ENCODE measurements around the gene TMEM151B. TPM values are rescaled to one million over a fixed set of nuclear protein-coding genes. Genes with fewer than 3 reads are reported as not detected.

The TMEM151B gene
- total and polyA plus RNA-seq, 9 of the 15 experiments (the other 6 are each of a cell fraction or from before 2014, with no cell fraction given), result not detected

DNA sequence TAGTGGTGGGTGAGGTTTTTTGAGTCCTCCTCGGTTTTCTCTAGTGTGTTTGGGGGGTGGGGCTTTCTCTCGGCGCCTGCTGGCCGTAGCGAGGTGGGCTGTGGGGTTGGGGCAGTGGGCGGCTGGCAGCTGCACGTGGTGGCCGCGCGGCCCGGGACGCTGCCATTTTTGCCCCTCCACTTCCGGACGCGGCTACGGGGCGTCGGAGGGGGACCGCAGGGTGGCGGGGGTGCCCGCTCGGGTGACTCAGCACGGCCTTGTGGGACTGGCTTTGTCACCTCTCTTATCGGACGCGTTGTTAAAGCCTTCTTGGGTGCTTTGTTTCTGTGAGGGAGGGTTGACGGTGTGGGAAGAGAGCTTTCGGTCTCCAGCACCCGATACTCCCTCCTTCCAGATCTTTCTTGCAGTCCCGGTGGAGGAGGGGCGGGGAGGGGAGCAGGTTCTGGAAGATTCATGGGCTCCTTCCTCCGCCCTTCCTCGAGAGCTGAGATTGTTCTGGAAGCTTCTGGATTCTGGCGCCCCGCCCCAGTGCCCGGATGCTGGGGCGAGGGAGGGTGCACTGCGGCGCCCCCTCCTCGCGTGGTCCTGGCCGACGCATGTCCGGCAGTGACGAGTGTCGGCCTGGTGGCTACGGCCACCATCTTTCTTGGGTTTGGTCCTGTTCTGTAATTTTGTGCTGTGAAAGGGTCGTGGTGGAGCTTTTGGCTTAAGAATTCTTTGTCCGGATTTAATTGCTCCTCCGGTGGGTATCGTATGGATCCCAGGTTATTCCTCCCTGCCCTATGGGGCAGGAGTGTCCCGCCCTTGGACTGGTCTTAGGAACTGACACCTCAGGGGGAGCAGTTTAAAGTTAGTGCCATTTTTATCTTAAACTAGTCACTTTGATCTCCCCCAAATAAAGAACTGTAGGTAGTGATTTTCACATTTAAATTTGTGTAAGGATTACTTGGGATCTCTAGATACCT is 22.6 kb upstream of the TMEM151B start (continued):
- TF ChIP-seq ZNF431 (CRISPR knock-in tag; IDR thresholded peaks at IDR 0.05) (peak; percentile 4; the same call in 1 of the 2 replicates), JUND (IDR thresholded peaks at IDR 0.05; ENCODE audit: borderline replicate concordance, low read depth, low read length) (peak; percentile 96), JUND (tag; IDR thresholded peaks at IDR 0.05; ENCODE audit: borderline replicate concordance, low read depth, low read length) (peak; percentile 72; the same call in 1 of the 3 replicates), KAT8 (IDR thresholded peaks at IDR 0.05; ENCODE audit: low read depth) (no peak), MTA3 (IDR thresholded peaks at IDR 0.05; ENCODE audit: borderline replicate concordance) (no peak; the same call in none of the 2 replicates), TAL1 (IDR thresholded peaks at IDR 0.05) (no peak), ELK3 (CRISPR knock-in tag; IDR thresholded peaks at IDR 0.05) (0 out of 2 replicates have a peak, but pooled peaks have one; percentile 32), TBP (optimal IDR thresholded peaks at IDR 0.05; ENCODE audit: low read depth, low read length) (no peak), CCNT2 (IDR thresholded peaks at IDR 0.05; ENCODE audit: borderline replicate concordance, extremely low read depth, insufficient read length, low read depth, low read length) (peak; percentile 98), NCOA1 (IDR thresholded peaks at IDR 0.05; ENCODE audit: low read depth) (no peak), ETV1 (tag; conservative IDR thresholded peaks at IDR 0.05; ENCODE audit: low read depth) (peak; percentile 88), NCOR1 (IDR thresholded peaks at IDR 0.05) (0 out of 2 replicates have a peak, but pooled peaks have one; percentile 0), ARID1B (IDR thresholded peaks at IDR 0.05) (peak; percentile 78), SMARCA4 (IDR thresholded peaks at IDR 0.05) (no peak; the same call in 1 of the 2 replicates), ZNF766 (CRISPR knock-in tag; conservative IDR thresholded peaks at IDR 0.05) (no peak), STAT5A (IDR thresholded peaks at IDR 0.05; ENCODE audit: borderline replicate concordance, low read length) (no peak), HCFC1 (IDR thresholded peaks at IDR 0.05; ENCODE audit: low read depth, low read length) (peak; percentile 72), THAP12 (CRISPR knock-in tag; IDR thresholded peaks at IDR 0.05) (peak; percentile 30; the same call in 1 of the 2 replicates), FOXA1 (IDR thresholded peaks at IDR 0.05; ENCODE audit: borderline replicate concordance) (no peak)
- TF ChIP-seq, protein P1, sequence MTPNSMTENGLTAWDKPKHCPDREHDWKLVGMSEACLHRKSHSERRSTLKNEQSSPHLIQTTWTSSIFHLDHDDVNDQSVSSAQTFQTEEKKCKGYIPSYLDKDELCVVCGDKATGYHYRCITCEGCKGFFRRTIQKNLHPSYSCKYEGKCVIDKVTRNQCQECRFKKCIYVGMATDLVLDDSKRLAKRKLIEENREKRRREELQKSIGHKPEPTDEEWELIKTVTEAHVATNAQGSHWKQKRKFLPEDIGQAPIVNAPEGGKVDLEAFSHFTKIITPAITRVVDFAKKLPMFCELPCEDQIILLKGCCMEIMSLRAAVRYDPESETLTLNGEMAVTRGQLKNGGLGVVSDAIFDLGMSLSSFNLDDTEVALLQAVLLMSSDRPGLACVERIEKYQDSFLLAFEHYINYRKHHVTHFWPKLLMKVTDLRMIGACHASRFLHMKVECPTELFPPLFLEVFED (CRISPR knock-in tag; conservative IDR thresholded peaks at IDR 0.05), result no peak; the same call in 1 of the 2 replicates
- TF ChIP-seq, protein P2, sequence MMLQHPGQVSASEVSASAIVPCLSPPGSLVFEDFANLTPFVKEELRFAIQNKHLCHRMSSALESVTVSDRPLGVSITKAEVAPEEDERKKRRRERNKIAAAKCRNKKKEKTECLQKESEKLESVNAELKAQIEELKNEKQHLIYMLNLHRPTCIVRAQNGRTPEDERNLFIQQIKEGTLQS (IDR thresholded peaks at IDR 0.05), result peak; percentile 88
- TF ChIP-seq, protein P2 (CRISPR knock-in tag; conservative IDR thresholded peaks at IDR 0.05), result no peak

All from K562 (cell line).